H1 (cell line): Measurements from ENCODE around the gene NFASC. TPM values are rescaled to one million over a fixed set of nuclear protein-coding genes. Genes with fewer than 3 reads are reported as not detected.

Experiments used
- CBX5 ChIP-seq: fragments of 300-800, 300-1000 bp; sonication (generic); IDR thresholded peaks from 2 replicates; pipeline ENCODE4 v1.7.1; 2016; ENCODE audit warnings: antibody characterized with exemption, low read length, low read depth
- FOSL1 ChIP-seq: IDR thresholded peaks from 2 replicates; pipeline ENCODE4 v1.6.1; 2011; ENCODE audit warnings: mild to moderate bottlenecking, low read depth, low read length, moderate library complexity; ENCODE audit not compliant: insufficient read depth
- JUND ChIP-seq: IDR thresholded peaks from 2 replicates; pipeline ENCODE4 v1.6.1; 2011; ENCODE audit warnings: mild to moderate bottlenecking, improper control_type of control experiment, low read length
- SAP30 ChIP-seq: fragments of 300-600 bp; sonication (generic); IDR thresholded peaks from 2 replicates; pipeline ENCODE4 v1.7.1; 2012; ENCODE audit warnings: low read length, moderate library complexity, mild to moderate bottlenecking, inconsistent platforms; ENCODE audit not compliant: insufficient read depth, insufficient replicate concordance
- TBP ChIP-seq: IDR thresholded peaks from 2 replicates; pipeline ENCODE4 v1.6.1; 2011; ENCODE audit warnings: low read depth, low read length, improper control_type of control experiment
- TCF12 ChIP-seq: IDR thresholded peaks from 2 replicates; pipeline ENCODE4 v1.6.1; 2011; ENCODE audit warnings: low read depth, mild to moderate bottlenecking, low read length
- polyA plus RNA-seq, 7 experiments: library from polyadenylated mRNA; depleted of rRNA in 3 of 7; stranded (reverse) in 5 of 7; unstranded in 2 of 7; fragments of >200 nt in 5 of 7; fragments of 200-250 nt in 2 of 7; gene quantifications; 1 replicate in 5 of 7; 2 replicates in 1 of 7; 4 replicates in 1 of 7; pipeline versions ENCODE4 v1.2.1 to v1.2.3, GENCODE V29; 2011 to 2013; ENCODE audit warnings: missing spikeins in 2 of 7, mixed read lengths in 2 of 7
- total RNA-seq: library from RNA; stranded (reverse); fragmentation: NEBNext Ultra II Directional; extraction: Animal tissue kit (Norgen Biotek cat#: 25700); gene quantifications from 2 replicates; pipeline ENCODE4 v1.2.1, GENCODE V29; 2021
- TF ChIP-seq, protein P1 (sequence below): fragments of 300-600 bp; sonication (generic); IDR thresholded peaks from 2 replicates; pipeline ENCODE4 v1.7.1; 2012; ENCODE audit warnings: low read length, moderate library complexity, mild to moderate bottlenecking, inconsistent platforms; ENCODE audit not compliant: insufficient replicate concordance

The NFASC gene
- total and polyA plus RNA-seq, 2 of the 8 experiments (the other 6 are each of a cell fraction or from before 2014, with no cell fraction given), result 5.0 to 15.2 TPM

DNA sequence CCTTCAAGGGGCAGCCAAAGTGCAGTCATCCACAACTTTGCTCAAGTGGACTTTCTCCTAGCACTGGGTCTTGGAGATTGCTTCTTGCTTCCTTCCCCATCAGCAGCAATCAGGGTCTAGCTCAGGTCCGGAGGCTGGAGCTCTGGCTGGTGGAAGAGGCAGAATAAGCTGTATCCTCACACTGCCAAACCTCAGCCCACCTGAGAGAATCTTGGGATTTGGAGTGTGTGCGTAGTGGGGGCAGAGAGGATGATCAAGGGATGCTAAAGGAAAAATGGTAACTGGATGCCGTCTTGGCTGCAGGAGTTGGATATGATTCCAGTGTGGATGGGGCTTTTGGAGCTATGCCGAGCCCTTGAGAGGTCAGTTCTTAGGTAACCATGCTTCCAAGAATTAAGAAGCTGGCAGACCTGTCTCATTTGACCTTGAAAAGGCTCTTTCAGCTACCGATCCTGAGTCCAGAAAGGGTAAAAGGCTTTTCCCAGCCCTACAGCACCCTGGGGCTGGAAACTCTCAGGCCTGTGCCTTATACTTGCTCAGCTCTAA lies 4.5 kb upstream of the NFASC start (continued):
- no peak for TF ChIP-seq TBP
- no peak for TF ChIP-seq JUND
- TF ChIP-seq TCF12, result no peak
- no peak for TF ChIP-seq FOSL1
- TF ChIP-seq, protein P1, sequence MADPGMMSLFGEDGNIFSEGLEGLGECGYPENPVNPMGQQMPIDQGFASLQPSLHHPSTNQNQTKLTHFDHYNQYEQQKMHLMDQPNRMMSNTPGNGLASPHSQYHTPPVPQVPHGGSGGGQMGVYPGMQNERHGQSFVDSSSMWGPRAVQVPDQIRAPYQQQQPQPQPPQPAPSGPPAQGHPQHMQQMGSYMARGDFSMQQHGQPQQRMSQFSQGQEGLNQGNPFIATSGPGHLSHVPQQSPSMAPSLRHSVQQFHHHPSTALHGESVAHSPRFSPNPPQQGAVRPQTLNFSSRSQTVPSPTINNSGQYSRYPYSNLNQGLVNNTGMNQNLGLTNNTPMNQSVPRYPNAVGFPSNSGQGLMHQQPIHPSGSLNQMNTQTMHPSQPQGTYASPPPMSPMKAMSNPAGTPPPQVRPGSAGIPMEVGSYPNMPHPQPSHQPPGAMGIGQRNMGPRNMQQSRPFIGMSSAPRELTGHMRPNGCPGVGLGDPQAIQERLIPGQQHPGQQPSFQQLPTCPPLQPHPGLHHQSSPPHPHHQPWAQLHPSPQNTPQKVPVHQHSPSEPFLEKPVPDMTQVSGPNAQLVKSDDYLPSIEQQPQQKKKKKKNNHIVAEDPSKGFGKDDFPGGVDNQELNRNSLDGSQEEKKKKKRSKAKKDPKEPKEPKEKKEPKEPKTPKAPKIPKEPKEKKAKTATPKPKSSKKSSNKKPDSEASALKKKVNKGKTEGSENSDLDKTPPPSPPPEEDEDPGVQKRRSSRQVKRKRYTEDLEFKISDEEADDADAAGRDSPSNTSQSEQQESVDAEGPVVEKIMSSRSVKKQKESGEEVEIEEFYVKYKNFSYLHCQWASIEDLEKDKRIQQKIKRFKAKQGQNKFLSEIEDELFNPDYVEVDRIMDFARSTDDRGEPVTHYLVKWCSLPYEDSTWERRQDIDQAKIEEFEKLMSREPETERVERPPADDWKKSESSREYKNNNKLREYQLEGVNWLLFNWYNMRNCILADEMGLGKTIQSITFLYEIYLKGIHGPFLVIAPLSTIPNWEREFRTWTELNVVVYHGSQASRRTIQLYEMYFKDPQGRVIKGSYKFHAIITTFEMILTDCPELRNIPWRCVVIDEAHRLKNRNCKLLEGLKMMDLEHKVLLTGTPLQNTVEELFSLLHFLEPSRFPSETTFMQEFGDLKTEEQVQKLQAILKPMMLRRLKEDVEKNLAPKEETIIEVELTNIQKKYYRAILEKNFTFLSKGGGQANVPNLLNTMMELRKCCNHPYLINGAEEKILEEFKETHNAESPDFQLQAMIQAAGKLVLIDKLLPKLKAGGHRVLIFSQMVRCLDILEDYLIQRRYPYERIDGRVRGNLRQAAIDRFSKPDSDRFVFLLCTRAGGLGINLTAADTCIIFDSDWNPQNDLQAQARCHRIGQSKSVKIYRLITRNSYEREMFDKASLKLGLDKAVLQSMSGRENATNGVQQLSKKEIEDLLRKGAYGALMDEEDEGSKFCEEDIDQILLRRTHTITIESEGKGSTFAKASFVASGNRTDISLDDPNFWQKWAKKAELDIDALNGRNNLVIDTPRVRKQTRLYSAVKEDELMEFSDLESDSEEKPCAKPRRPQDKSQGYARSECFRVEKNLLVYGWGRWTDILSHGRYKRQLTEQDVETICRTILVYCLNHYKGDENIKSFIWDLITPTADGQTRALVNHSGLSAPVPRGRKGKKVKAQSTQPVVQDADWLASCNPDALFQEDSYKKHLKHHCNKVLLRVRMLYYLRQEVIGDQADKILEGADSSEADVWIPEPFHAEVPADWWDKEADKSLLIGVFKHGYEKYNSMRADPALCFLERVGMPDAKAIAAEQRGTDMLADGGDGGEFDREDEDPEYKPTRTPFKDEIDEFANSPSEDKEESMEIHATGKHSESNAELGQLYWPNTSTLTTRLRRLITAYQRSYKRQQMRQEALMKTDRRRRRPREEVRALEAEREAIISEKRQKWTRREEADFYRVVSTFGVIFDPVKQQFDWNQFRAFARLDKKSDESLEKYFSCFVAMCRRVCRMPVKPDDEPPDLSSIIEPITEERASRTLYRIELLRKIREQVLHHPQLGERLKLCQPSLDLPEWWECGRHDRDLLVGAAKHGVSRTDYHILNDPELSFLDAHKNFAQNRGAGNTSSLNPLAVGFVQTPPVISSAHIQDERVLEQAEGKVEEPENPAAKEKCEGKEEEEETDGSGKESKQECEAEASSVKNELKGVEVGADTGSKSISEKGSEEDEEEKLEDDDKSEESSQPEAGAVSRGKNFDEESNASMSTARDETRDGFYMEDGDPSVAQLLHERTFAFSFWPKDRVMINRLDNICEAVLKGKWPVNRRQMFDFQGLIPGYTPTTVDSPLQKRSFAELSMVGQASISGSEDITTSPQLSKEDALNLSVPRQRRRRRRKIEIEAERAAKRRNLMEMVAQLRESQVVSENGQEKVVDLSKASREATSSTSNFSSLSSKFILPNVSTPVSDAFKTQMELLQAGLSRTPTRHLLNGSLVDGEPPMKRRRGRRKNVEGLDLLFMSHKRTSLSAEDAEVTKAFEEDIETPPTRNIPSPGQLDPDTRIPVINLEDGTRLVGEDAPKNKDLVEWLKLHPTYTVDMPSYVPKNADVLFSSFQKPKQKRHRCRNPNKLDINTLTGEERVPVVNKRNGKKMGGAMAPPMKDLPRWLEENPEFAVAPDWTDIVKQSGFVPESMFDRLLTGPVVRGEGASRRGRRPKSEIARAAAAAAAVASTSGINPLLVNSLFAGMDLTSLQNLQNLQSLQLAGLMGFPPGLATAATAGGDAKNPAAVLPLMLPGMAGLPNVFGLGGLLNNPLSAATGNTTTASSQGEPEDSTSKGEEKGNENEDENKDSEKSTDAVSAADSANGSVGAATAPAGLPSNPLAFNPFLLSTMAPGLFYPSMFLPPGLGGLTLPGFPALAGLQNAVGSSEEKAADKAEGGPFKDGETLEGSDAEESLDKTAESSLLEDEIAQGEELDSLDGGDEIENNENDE, result no peak
- no peak for TF ChIP-seq SAP30
- no peak for TF ChIP-seq CBX5
